Measurements from ENCODE around the gene CCDC43. TPM values are rescaled to one million over a fixed set of nuclear protein-coding genes. Genes with fewer than 3 reads are reported as not detected.
"Not testable (repeated sequence)": the region's sequence is repeated elsewhere in the genome, so short reads cannot be mapped to it uniquely, and the experiment has no call there.

The CCDC43 gene
- total RNA-seq, 6 experiments from 2014 or later, result 29.4 to 33.3 (median 31.0) TPM

- DNase-seq, result no peak
- TF ChIP-seq CTCF (IDR thresholded peaks at IDR 0.05), result no peak
These were observed 52.5 kb downstream of the CCDC43 start for GRCh38 chr17:44637066-44637465.

GRCh38 chr17:44636562-44636961 lies 53.0 kb downstream of the CCDC43 start:
- peak; percentile 59 for DNase-seq
- Mint-ChIP-seq H3K9me3 (no peaks in the 10 kb centered on the region), H3K4me3 (no peak overlapping the region), H3K27ac (no peak overlapping the region), H3K4me1 (ENCODE audit: low read depth) (no peaks in the 10 kb centered on the region), H3K27me3 (ENCODE audit: insufficient read depth) (no peaks in the 10 kb centered on the region), H3K36me3 (ENCODE audit: low read depth) (no peaks in the 10 kb centered on the region)
- TF ChIP-seq CTCF (IDR thresholded peaks at IDR 0.05), result peak; percentile 78

More at GRCh38 chr17:44637066-44637465, 52.5 kb downstream of the CCDC43 start:
- Mint-ChIP-seq H3K36me3 (ENCODE audit: low read depth) (no peaks in the 10 kb centered on the region), H3K4me3 (no peak overlapping the region), H3K27ac (no peak overlapping the region), H3K9me3 (no peaks in the 10 kb centered on the region), H3K27me3 (ENCODE audit: insufficient read depth) (no peaks in the 10 kb centered on the region), H3K4me1 (ENCODE audit: low read depth) (no peaks in the 10 kb centered on the region)

GRCh38 chr17:44634401-44634800 lies 55.2 kb downstream of the CCDC43 start:
- TF ChIP-seq CTCF (IDR thresholded peaks at IDR 0.05), result 0 out of 2 replicates have a peak, but pooled peaks have one; percentile 6
- H3K27me3 Mint-ChIP-seq (ENCODE audit: insufficient read depth); H3K4me1 Mint-ChIP-seq (ENCODE audit: low read depth); H3K4me3 Mint-ChIP-seq; H3K9me3 Mint-ChIP-seq; DNase-seq; H3K27ac Mint-ChIP-seq; H3K36me3 Mint-ChIP-seq (ENCODE audit: low read depth): not testable (repeated sequence)

GRCh38 chr17:44633998-44634397 lies 55.6 kb downstream of the CCDC43 start:
- H3K27me3 Mint-ChIP-seq (ENCODE audit: insufficient read depth), result no peaks in the 10 kb centered on the region
- DNase-seq, result no peak
- no peaks in the 10 kb centered on the region for H3K9me3 Mint-ChIP-seq
- peaks cover 5% of the 10 kb centered on the region; the same call in 1 of the 2 replicates for H3K4me1 Mint-ChIP-seq (ENCODE audit: low read depth)
- TF ChIP-seq CTCF (IDR thresholded peaks at IDR 0.05), result no peak
- H3K36me3 Mint-ChIP-seq (ENCODE audit: low read depth), result no peaks in the 10 kb centered on the region
- H3K4me3 Mint-ChIP-seq, result no peak overlapping the region
- H3K27ac Mint-ChIP-seq, result no peak overlapping the region

GRCh38 chr17:44630703-44631102 lies 58.9 kb downstream of the CCDC43 start:
- Mint-ChIP-seq H3K27ac (no peak overlapping the region), H3K9me3 (no peaks in the 10 kb centered on the region), H3K36me3 (ENCODE audit: low read depth) (no peaks in the 10 kb centered on the region), H3K27me3 (ENCODE audit: insufficient read depth) (no peaks in the 10 kb centered on the region; the same call in 1 of the 2 replicates), H3K4me1 (ENCODE audit: low read depth) (peaks cover 5% of the 10 kb centered on the region; the same call in 1 of the 2 replicates), H3K4me3 (no peak overlapping the region)
- no peak for TF ChIP-seq CTCF (IDR thresholded peaks at IDR 0.05)
- DNase-seq, result no peak

- no peaks in the 10 kb centered on the region; the same call in 1 of the 2 replicates for H3K27me3 Mint-ChIP-seq (ENCODE audit: insufficient read depth)
- peaks cover 5% of the 10 kb centered on the region; the same call in 1 of the 2 replicates for H3K4me1 Mint-ChIP-seq (ENCODE audit: low read depth)
- no peaks in the 10 kb centered on the region for H3K9me3 Mint-ChIP-seq
- DNase-seq, result no peak
- H3K27ac Mint-ChIP-seq, result no peak overlapping the region
- H3K4me3 Mint-ChIP-seq, result no peak overlapping the region
- TF ChIP-seq CTCF (IDR thresholded peaks at IDR 0.05), result no peak
- H3K36me3 Mint-ChIP-seq (ENCODE audit: low read depth), result no peaks in the 10 kb centered on the region
These were observed 60.3 kb downstream of the CCDC43 start for GRCh38 chr17:44629314-44629713.
